Brain microvascular endothelial cell (primary cell): ENCODE results near the gene ZC3H18.
A peak's percentile ranks its signal among the peaks of the same experiment; 100 is the strongest.
"Not testable (repeated sequence)": the region's sequence is repeated elsewhere in the genome, so short reads cannot be mapped to it uniquely, and the experiment has no call there.

Experiments used
- DNase-seq: peaks from one replicate; pipeline ENCODE4 v3.0.0-alpha.2; 2020
- H3K27ac ChIP-seq: fragments of 250-450 bp; sonication (Bioruptor Pico); 2 replicates; pipeline ENCODE4 v1.5.1; 2020; ENCODE audit warnings: mild to moderate bottlenecking, moderate library complexity
- H3K27me3 ChIP-seq: fragments of 250-450 bp; sonication (Bioruptor Pico); replicated peaks from 2 replicates; pipeline ENCODE4 v1.5.1; 2020; ENCODE audit warnings: mild to moderate bottlenecking
- H3K36me3 ChIP-seq: fragments of 250-450 bp; sonication (Bioruptor Pico); replicated peaks from 2 replicates; pipeline ENCODE4 v1.5.1; 2020; ENCODE audit warnings: mild to moderate bottlenecking
- H3K4me3 ChIP-seq: 2 replicates; pipeline ENCODE4 v1.5.1; 2011; ENCODE audit warnings: low read depth, mild to moderate bottlenecking, control low read depth, low read length, moderate library complexity
- in situ Hi-C: cut with HindIII; loops from 2 replicates; pipeline ENCODE4 v1.10.0; 2017; ENCODE audit warnings: low sequenced_read_pairs, low pct_ligation_motif_present
- TF ChIP-seq, protein P1 (sequence below): IDR thresholded peaks from 2 replicates; pipeline ENCODE4 v1.5.1; 2011; ENCODE audit warnings: low read depth, mild to moderate bottlenecking, moderate library complexity, low read length, control low read depth, inconsistent platforms; ENCODE audit errors: missing control alignments

The ZC3H18 gene

DNA sequence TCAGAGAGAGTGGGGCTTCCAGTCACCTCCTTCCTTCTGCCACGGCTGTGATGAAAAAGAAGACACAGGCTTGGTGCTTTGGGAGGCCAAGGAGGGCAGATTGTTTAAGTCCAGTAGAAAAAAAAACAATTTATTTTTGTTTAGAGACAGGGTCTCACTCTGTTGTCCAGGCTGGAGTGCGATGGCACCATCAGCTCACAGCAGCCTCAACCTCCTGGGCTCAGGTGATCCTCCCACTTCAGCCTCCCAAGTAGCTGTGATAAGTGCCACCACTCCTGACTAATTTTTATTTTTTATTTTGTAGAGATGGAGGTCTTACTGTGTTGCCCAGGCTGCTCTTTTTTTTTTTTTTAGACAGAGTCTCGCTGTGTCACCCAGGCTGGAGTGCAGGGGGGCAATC lies 95.4 kb downstream of the ZC3H18 start:
- no peaks in the 10 kb centered on the region for H3K36me3 ChIP-seq
- in situ Hi-C loops, result no loop called here
- TF ChIP-seq, protein P1, sequence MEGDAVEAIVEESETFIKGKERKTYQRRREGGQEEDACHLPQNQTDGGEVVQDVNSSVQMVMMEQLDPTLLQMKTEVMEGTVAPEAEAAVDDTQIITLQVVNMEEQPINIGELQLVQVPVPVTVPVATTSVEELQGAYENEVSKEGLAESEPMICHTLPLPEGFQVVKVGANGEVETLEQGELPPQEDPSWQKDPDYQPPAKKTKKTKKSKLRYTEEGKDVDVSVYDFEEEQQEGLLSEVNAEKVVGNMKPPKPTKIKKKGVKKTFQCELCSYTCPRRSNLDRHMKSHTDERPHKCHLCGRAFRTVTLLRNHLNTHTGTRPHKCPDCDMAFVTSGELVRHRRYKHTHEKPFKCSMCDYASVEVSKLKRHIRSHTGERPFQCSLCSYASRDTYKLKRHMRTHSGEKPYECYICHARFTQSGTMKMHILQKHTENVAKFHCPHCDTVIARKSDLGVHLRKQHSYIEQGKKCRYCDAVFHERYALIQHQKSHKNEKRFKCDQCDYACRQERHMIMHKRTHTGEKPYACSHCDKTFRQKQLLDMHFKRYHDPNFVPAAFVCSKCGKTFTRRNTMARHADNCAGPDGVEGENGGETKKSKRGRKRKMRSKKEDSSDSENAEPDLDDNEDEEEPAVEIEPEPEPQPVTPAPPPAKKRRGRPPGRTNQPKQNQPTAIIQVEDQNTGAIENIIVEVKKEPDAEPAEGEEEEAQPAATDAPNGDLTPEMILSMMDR, result no peak

DNA sequence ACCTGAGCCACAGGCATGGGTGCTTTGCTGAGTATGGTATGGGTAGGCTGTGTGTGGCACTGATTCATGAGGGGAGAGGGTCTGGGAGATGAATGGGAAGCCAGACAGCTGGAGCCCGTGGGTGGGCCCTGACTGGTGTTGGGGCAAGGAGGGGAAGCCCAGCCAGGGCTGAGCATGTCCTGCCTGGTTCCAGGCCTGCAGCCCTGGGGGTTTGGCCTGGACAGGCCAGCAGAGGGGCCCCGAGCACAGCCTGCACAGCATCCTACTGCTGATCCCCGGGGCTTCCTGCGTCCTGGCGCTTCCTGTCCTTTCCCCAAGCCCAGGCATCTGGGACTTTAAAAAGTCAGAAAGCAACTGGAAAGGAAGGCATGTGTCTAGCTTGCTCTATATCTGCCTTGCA lies 97.3 kb downstream of the ZC3H18 start:
- DNase-seq, result no peak
- Histone ChIP-seq H3K36me3 (no peaks in the 10 kb centered on the region), H3K27me3 (no peaks in the 10 kb centered on the region), H3K27ac (no peak overlapping the region), H3K4me3 (no peak overlapping the region)
- in situ Hi-C loops, result no loop called here
- TF ChIP-seq, protein P1, result peak; percentile 50

More for the DNA sequence above, 95.4 kb downstream of the ZC3H18 start:
- H3K27me3 ChIP-seq, result no peaks in the 10 kb centered on the region
- H3K27ac ChIP-seq, result no peak overlapping the region
- no peak for DNase-seq
- H3K4me3 ChIP-seq, result no peak overlapping the region

DNA sequence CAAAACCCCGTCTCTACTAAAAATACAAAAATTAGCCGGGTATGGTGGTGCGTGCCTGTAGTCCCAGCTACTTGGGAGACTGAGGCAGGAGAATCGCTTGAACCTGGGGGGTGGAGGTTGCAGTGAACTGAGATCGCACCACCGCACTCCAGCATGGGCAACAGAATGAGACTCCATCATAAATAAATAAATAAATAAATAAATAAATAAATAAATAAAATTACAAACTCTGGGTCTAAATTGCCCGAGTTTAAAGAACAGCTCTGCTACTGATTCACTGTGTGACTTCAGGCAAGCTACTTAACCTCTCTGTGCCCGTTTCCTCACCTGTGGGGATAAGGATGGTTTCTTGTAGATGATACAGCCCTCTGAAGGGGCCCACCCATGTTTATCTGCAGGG lies 99.3 kb downstream of the ZC3H18 start:
- H3K4me3 ChIP-seq, DNase-seq, H3K36me3 ChIP-seq, H3K27me3 ChIP-seq, H3K27ac ChIP-seq, in situ Hi-C loops: not testable (repeated sequence)

DNA sequence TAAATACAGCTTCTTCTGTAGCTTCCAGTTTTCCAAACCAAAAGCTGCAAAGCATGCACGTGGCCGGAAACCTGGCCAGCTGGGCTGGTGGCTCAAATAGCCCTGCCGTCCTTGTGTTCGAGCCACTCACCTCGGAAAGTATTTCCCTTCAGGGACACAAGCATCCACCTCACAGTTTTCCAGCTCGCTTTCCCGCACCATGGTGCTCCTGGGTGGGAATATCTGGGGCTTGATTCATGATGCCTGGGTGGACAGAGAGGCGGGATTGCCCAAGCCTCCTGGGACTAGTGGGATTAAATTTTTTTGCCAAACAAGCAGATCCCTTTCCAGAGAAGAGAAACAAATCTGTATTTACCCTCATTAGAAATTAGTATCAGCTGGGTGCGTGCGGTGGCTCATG lies 99.8 kb downstream of the ZC3H18 start:
- no peaks in the 10 kb centered on the region for H3K27me3 ChIP-seq

DNA sequence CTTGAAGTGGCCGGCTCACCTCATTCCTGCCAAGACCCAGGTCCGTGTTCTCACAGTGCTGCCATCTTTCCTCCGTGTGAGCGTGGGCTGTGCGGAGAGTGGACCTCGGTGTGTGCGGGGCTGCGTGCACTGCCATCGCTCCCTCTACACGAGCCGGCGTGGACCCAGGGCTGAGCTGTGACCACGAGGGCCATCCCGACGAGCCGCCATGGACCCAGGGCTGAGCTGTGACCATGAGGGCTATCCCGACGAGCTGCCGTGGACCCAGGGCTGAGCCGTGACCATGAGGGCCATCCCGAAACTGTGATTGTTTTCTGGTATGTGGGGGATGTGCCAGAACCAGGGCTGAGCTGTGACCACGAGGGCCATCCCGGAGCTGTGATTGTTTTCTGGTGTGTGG lies 101.6 kb downstream of the ZC3H18 start:
- H3K36me3 ChIP-seq, result no peaks in the 10 kb centered on the region
- no peaks in the 10 kb centered on the region for H3K27me3 ChIP-seq
- TF ChIP-seq, protein P1, result no peak
- H3K4me3 ChIP-seq, result no peak overlapping the region
- in situ Hi-C loops, result no loop called here
- no peak overlapping the region for H3K27ac ChIP-seq
- no peak for DNase-seq

More for the DNA sequence above, 99.8 kb downstream of the ZC3H18 start:
- TF ChIP-seq, protein P1, result no peak
- in situ Hi-C loops, result no loop called here
- no peak overlapping the region for H3K4me3 ChIP-seq
- H3K27ac ChIP-seq, result no peak overlapping the region
- no peak for DNase-seq
- no peaks in the 10 kb centered on the region for H3K36me3 ChIP-seq

DNA sequence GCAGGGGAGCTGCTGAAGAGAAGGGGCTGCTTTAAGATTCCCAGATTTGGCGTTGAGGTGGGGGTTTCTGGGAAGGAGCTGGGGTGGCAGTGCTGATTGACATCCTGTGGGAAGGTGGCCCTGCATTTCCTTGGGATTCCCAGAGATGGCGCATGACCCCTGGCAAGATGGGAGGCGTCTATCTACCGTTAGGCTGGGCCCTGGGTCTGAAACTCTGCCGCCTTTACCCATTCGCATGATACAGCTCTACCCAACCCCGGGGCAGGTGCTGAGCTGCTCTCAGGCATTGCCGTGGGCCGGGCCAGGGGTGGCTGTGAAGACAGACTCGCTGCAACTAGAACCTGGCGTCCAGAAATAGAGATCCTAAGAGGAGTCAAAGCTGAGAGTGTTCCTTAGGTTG lies 102.6 kb downstream of the ZC3H18 start:
- TF ChIP-seq, protein P1, result peak; percentile 62
- Histone ChIP-seq H3K27me3 (no peaks in the 10 kb centered on the region), H3K36me3 (no peaks in the 10 kb centered on the region), H3K4me3 (no peak overlapping the region), H3K27ac (no peak overlapping the region)
- DNase-seq, result no peak
- in situ Hi-C loops, result no loop called here
